HepG2 (cell line): ENCODE results near the gene DSTN.

Source experiments
- TP53 ChIP-seq: sonication (generic); formaldehyde crosslinking; conservative IDR thresholded peaks from 2 replicates; pipeline ENCODE4 v1.4.0; 2020; ENCODE audit warnings: missing genetic modification reagents
- ZBTB7A ChIP-seq: sonication (generic); formaldehyde crosslinking; IDR thresholded peaks from 2 replicates; pipeline ENCODE4 v1.8.0; 2022; ENCODE audit warnings: mild to moderate bottlenecking, missing genetic modification reagents
- TF ChIP-seq, protein P1 (sequence below): IDR thresholded peaks from 2 replicates; pipeline ENCODE4 v1.6.1; 2012; ENCODE audit warnings: low read length, improper control_type of control experiment

DNA sequence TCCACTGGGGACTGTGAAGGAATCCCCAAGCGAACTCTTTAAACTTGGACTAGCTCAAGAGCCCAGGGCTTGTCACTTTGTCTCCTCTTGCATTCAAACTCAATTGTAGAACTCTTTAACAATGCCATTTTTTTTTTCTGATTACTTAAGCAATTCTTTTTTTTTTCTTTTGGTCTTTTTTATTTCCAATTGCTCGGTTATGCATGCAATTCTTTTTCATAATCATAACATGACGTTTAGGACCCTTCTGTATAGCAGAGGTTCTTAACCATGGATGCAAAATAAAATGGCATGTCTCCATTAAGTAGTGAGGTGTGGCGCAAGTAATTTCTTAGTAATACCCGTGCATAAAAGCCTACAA, 38.2 kb upstream of the DSTN start:
- TF ChIP-seq, protein P1, sequence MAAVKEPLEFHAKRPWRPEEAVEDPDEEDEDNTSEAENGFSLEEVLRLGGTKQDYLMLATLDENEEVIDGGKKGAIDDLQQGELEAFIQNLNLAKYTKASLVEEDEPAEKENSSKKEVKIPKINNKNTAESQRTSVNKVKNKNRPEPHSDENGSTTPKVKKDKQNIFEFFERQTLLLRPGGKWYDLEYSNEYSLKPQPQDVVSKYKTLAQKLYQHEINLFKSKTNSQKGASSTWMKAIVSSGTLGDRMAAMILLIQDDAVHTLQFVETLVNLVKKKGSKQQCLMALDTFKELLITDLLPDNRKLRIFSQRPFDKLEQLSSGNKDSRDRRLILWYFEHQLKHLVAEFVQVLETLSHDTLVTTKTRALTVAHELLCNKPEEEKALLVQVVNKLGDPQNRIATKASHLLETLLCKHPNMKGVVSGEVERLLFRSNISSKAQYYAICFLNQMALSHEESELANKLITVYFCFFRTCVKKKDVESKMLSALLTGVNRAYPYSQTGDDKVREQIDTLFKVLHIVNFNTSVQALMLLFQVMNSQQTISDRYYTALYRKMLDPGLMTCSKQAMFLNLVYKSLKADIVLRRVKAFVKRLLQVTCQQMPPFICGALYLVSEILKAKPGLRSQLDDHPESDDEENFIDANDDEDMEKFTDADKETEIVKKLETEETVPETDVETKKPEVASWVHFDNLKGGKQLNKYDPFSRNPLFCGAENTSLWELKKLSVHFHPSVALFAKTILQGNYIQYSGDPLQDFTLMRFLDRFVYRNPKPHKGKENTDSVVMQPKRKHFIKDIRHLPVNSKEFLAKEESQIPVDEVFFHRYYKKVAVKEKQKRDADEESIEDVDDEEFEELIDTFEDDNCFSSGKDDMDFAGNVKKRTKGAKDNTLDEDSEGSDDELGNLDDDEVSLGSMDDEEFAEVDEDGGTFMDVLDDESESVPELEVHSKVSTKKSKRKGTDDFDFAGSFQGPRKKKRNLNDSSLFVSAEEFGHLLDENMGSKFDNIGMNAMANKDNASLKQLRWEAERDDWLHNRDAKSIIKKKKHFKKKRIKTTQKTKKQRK = no peak
- TF ChIP-seq ZBTB7A (CRISPR knock-in tag) = no peak
- no peak for TF ChIP-seq TP53 (CRISPR knock-in tag)
